Caco-2 (cell line): Measurements from ENCODE around the gene SLC25A24. TPM values are rescaled to one million over a fixed set of nuclear protein-coding genes. Genes with fewer than 3 reads are reported as not detected.

ENCODE experiments used
- BruUV-seq: library from RNA; stranded (reverse); fragments of 400-500 nt; replicated peaks from 2 replicates; lab custom pipeline; 2021; lab: Mats Ljungman, UMichigan
- CTCF ChIA-PET: fragments of 300-600 bp; sonication (Branson Sonifier 250); formaldehyde crosslinking; loops from one replicate; lab custom pipeline; 2022; ENCODE audit warnings: antibody characterized with exemption; lab: Charles Lee
- POLR2A ChIA-PET: fragments of 300-600 bp; sonication (Branson Sonifier 250); formaldehyde crosslinking; loops from one replicate; lab custom pipeline; 2022; ENCODE audit warnings: antibody characterized with exemption; lab: Charles Lee
- DNase-seq, 2 experiments: peaks; one replicate each; pipeline versions ENCODE4 v3.0.0 to v3.0.0-alpha.2; 2020 to 2022
- H3K27me3 ChIP-seq: replicated peaks from 2 replicates; pipeline ENCODE4 v1.6.0; 2011; ENCODE audit warnings: low read length; ENCODE audit not compliant: control insufficient read depth, insufficient read depth
- H3K36me3 ChIP-seq: 2 replicates; pipeline ENCODE4 v1.5.1; 2011; ENCODE audit warnings: low read length; ENCODE audit not compliant: control insufficient read depth, insufficient read depth
- H3K4me1 ChIP-seq: fragments of 250-450 bp; sonication (Bioruptor Pico); 2 replicates; pipeline ENCODE4 v1.5.1; 2020; ENCODE audit warnings: mild to moderate bottlenecking
- H3K4me3 ChIP-seq: 2 replicates; pipeline ENCODE4 v1.5.1; 2011; ENCODE audit warnings: low read depth, mild to moderate bottlenecking, control low read depth, low read length
- H3K9me3 ChIP-seq: fragments of 250-450 bp; sonication (Bioruptor Pico); 2 replicates; pipeline ENCODE4 v1.5.1; 2020; ENCODE audit warnings: mild to moderate bottlenecking, moderate library complexity
- H3K27ac Mint-ChIP-seq: one replicate; pipeline ENCODE4 v1.8.0; 2022; ENCODE audit warnings: mixed read lengths; ENCODE audit not compliant: unreplicated experiment
- H3K27me3 Mint-ChIP-seq: one replicate; pipeline ENCODE4 v1.8.0; 2022; ENCODE audit warnings: mixed read lengths; ENCODE audit not compliant: insufficient read depth, unreplicated experiment
- H3K36me3 Mint-ChIP-seq: one replicate; pipeline ENCODE4 v1.8.0; 2022; ENCODE audit warnings: mild to moderate bottlenecking, mixed read lengths; ENCODE audit not compliant: insufficient read depth, unreplicated experiment
- H3K4me1 Mint-ChIP-seq: one replicate; pipeline ENCODE4 v1.8.0; 2022; ENCODE audit warnings: low read depth, mixed read lengths; ENCODE audit not compliant: unreplicated experiment
- H3K4me3 Mint-ChIP-seq: one replicate; pipeline ENCODE4 v1.8.0; 2022; ENCODE audit warnings: mild to moderate bottlenecking, moderate library complexity, mixed read lengths; ENCODE audit not compliant: unreplicated experiment
- H3K9me3 Mint-ChIP-seq: one replicate; pipeline ENCODE4 v1.8.0; 2022; ENCODE audit warnings: mixed read lengths; ENCODE audit not compliant: unreplicated experiment
- intact Hi-C: fragments of 100-400 bp; cut with micrococcal nuclease; formaldehyde crosslinking; loops from one replicate; pipeline ENCODE4 v1.10.0; 2022; ENCODE audit not compliant: unreplicated experiment
- total RNA-seq: library from RNA; stranded (reverse); gene quantifications from 2 replicates; pipeline ENCODE4 v1.2.3, GENCODE V29; 2022
- TF ChIP-seq, protein P1 (sequence below), 2 experiments: fragments of 200-600 bp in 1 of 2; IDR thresholded peaks; 1 replicate in 1 of 2; 2 replicates in 1 of 2; pipeline versions ENCODE4 v1.5.1 to v1.8.0; 2011 to 2022; ENCODE audit warnings: antibody characterized with exemption in 1 of 2, control low read depth in 1 of 2, inconsistent platforms in 1 of 2, low read depth in 1 of 2, low read length in 1 of 2, mild to moderate bottlenecking in 1 of 2, moderate library complexity in 1 of 2; ENCODE audit not compliant: insufficient read depth in 1 of 2, severe bottlenecking in 1 of 2, unreplicated experiment in 1 of 2

Gene SLC25A24
- total RNA-seq, 1 experiment from 2014 or later = 26.4 TPM

DNA sequence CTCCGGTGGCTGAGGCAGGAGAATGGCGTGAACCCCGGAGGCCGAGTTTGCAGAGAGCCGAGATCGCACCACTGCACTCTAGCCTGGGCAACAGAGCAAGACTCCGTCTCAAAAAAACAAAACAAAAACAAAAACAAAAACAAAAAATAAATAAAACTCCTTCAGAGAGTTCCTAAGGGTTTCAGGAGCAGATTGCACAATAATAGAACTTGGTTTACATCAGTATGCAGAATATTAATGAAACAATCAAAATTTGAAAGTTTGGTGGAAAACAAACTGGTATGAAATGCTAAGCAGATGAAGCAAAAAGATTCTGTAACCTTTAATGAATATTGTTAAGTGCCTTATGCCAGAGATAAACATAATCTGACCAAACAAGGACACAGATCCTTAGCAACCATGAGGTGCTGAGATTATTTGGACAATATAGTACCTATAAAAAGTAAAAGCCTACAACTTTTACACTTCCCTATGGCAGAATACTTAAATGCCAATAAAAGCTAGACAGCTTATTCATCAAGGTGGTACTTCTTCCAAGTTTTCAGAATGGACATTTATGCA, 41.2 kb downstream of the SLC25A24 start:
- ChIA-PET POLR2A (no interaction called here), CTCF (no interaction called here)
- no peaks in the 10 kb centered on the region for H3K27me3 Mint-ChIP-seq
- no peaks in the 10 kb centered on the region for H3K4me1 Mint-ChIP-seq
- no peak overlapping the region for H3K4me3 ChIP-seq
- no peaks in the 10 kb centered on the region for H3K36me3 ChIP-seq
- no peak for DNase-seq
- TF ChIP-seq, protein P1, sequence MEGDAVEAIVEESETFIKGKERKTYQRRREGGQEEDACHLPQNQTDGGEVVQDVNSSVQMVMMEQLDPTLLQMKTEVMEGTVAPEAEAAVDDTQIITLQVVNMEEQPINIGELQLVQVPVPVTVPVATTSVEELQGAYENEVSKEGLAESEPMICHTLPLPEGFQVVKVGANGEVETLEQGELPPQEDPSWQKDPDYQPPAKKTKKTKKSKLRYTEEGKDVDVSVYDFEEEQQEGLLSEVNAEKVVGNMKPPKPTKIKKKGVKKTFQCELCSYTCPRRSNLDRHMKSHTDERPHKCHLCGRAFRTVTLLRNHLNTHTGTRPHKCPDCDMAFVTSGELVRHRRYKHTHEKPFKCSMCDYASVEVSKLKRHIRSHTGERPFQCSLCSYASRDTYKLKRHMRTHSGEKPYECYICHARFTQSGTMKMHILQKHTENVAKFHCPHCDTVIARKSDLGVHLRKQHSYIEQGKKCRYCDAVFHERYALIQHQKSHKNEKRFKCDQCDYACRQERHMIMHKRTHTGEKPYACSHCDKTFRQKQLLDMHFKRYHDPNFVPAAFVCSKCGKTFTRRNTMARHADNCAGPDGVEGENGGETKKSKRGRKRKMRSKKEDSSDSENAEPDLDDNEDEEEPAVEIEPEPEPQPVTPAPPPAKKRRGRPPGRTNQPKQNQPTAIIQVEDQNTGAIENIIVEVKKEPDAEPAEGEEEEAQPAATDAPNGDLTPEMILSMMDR (IDR thresholded peaks at IDR 0.05; ENCODE audit: insufficient read depth in 1 of 2, low read depth in 1 of 2, low read length in 1 of 2, severe bottlenecking in 1 of 2, unreplicated experiment in 1 of 2) = no peak
- no peak overlapping the region for H3K27ac Mint-ChIP-seq
- H3K4me3 Mint-ChIP-seq = no peak overlapping the region
- H3K9me3 ChIP-seq = no peaks in the 10 kb centered on the region
- intact Hi-C loops = no loop called here
- no peaks in the 10 kb centered on the region for H3K9me3 Mint-ChIP-seq
- no TSS peak for BruUV-seq
- H3K36me3 Mint-ChIP-seq = peaks cover 10% of the 10 kb centered on the region
- no peaks in the 10 kb centered on the region for H3K4me1 ChIP-seq
- H3K27me3 ChIP-seq = no peaks in the 10 kb centered on the region

- no peaks in the 10 kb centered on the region for H3K9me3 ChIP-seq
- no peaks in the 10 kb centered on the region for H3K4me1 Mint-ChIP-seq
- H3K36me3 ChIP-seq = no peaks in the 10 kb centered on the region
- H3K4me3 Mint-ChIP-seq = no peak overlapping the region
- H3K4me3 ChIP-seq = no peak overlapping the region
- BruUV-seq = no TSS peak
- ChIA-PET CTCF (no interaction called here), POLR2A (no interaction called here)
- H3K27ac Mint-ChIP-seq = no peak overlapping the region
- no peaks in the 10 kb centered on the region for H3K4me1 ChIP-seq
- TF ChIP-seq, protein P1 (IDR thresholded peaks at IDR 0.05; ENCODE audit: insufficient read depth in 1 of 2, low read depth in 1 of 2, low read length in 1 of 2, severe bottlenecking in 1 of 2, unreplicated experiment in 1 of 2) = no peak
- H3K27me3 ChIP-seq = no peaks in the 10 kb centered on the region
- no peak for DNase-seq
- no peaks in the 10 kb centered on the region for H3K27me3 Mint-ChIP-seq
- intact Hi-C loops = no loop called here
- H3K36me3 Mint-ChIP-seq = peaks cover 10% of the 10 kb centered on the region
- no peaks in the 10 kb centered on the region for H3K9me3 Mint-ChIP-seq
Observed at GRCh38 chr1:108154314-108154713, 45.8 kb downstream of the SLC25A24 start.

- TF ChIP-seq, protein P1 (IDR thresholded peaks at IDR 0.05; ENCODE audit: insufficient read depth in 1 of 2, low read depth in 1 of 2, low read length in 1 of 2, severe bottlenecking in 1 of 2, unreplicated experiment in 1 of 2) = no peak
- Histone ChIP-seq H3K27me3 (no peaks in the 10 kb centered on the region), H3K9me3 (no peaks in the 10 kb centered on the region), H3K36me3 (no peaks in the 10 kb centered on the region), H3K4me3 (no peak overlapping the region), H3K4me1 (no peaks in the 10 kb centered on the region)
- Mint-ChIP-seq H3K36me3 (peaks cover 11% of the 10 kb centered on the region), H3K4me1 (no peaks in the 10 kb centered on the region), H3K9me3 (no peaks in the 10 kb centered on the region), H3K27me3 (no peaks in the 10 kb centered on the region), H3K4me3 (no peak overlapping the region), H3K27ac (no peak overlapping the region)
- BruUV-seq = no TSS peak
- no peak for DNase-seq
- intact Hi-C loops = no loop called here
- CTCF ChIA-PET = no interaction called here
- POLR2A ChIA-PET = no interaction called here
Observed at GRCh38 chr1:108152782-108153222, 47.3 kb downstream of the SLC25A24 start.
